HepG2 (cell line): ENCODE data around the gene ETF1. TPM values are rescaled to one million over a fixed set of nuclear protein-coding genes. Genes with fewer than 3 reads are reported as not detected.
A peak's percentile ranks its signal among the peaks of the same experiment; 100 is the strongest.

Source experiments
- ATF7-NPFF ChIP-seq: sonication (generic); formaldehyde crosslinking; IDR thresholded peaks from 2 replicates; pipeline ENCODE4 v1.8.1; 2023; ENCODE audit warnings: mild to moderate bottlenecking, low read depth, missing genetic modification reagents, moderate library complexity
- CC2D1A ChIP-seq: sonication (generic); formaldehyde crosslinking; IDR thresholded peaks from 2 replicates; pipeline ENCODE4 v1.8.1; 2023; ENCODE audit warnings: mild to moderate bottlenecking, missing genetic modification reagents
- HOXA9 ChIP-seq: sonication (generic); formaldehyde crosslinking; IDR thresholded peaks from 2 replicates; pipeline ENCODE4 v1.8.1; 2022; ENCODE audit warnings: missing genetic modification reagents, mild to moderate bottlenecking, moderate library complexity, borderline replicate concordance
- KAT7 ChIP-seq: IDR thresholded peaks from 2 replicates; pipeline ENCODE4 v1.6.1; 2018; ENCODE audit warnings: borderline replicate concordance, missing compliant biosample characterization
- KIAA2018 ChIP-seq: sonication (generic); formaldehyde crosslinking; IDR thresholded peaks from 2 replicates; pipeline ENCODE4 v1.5.0; 2020; ENCODE audit warnings: mild to moderate bottlenecking, missing genetic modification reagents, borderline replicate concordance
- MTA1 ChIP-seq: sonication (generic); formaldehyde crosslinking; IDR thresholded peaks from 2 replicates; pipeline ENCODE4 v1.4.0; 2020; ENCODE audit warnings: missing genetic modification reagents, mild to moderate bottlenecking, borderline replicate concordance
- PHF21A ChIP-seq: sonication (generic); formaldehyde crosslinking; IDR thresholded peaks from 2 replicates; pipeline ENCODE4 v1.5.0; 2020; ENCODE audit warnings: mild to moderate bottlenecking, missing genetic modification reagents
- RBAK ChIP-seq: sonication (generic); formaldehyde crosslinking; IDR thresholded peaks from 2 replicates; pipeline ENCODE4 v1.5.1; 2020; ENCODE audit warnings: mild to moderate bottlenecking, missing genetic modification reagents
- RFX3 ChIP-seq: IDR thresholded peaks from 2 replicates; pipeline ENCODE4 v1.6.1; 2016; ENCODE audit warnings: missing biosample characterization, missing genetic modification reagents
- SP2 ChIP-seq: sonication (generic); formaldehyde crosslinking; IDR thresholded peaks from 2 replicates; pipeline ENCODE4 v1.5.1; 2020; ENCODE audit warnings: mild to moderate bottlenecking, missing genetic modification reagents
- SRY ChIP-seq: sonication (generic); formaldehyde crosslinking; IDR thresholded peaks from 2 replicates; pipeline ENCODE4 v1.8.0; 2022; ENCODE audit warnings: mild to moderate bottlenecking, missing genetic modification reagents
- TEF ChIP-seq: sonication (generic); formaldehyde crosslinking; IDR thresholded peaks from 2 replicates; pipeline ENCODE4 v1.5.0; 2020; ENCODE audit warnings: missing genetic modification reagents
- ZNF432 ChIP-seq: sonication (generic); formaldehyde crosslinking; IDR thresholded peaks from 2 replicates; pipeline ENCODE4 v1.5.0; 2020; ENCODE audit warnings: missing genetic modification reagents, mild to moderate bottlenecking, borderline replicate concordance
- polyA plus RNA-seq, 8 experiments: library from polyadenylated mRNA; depleted of rRNA in 3 of 8; stranded (reverse) in 7 of 8; unstranded in 1 of 8; fragments of >200 nt; fragmentation: Illumina TruSeq in 4 of 8; extraction: Trizol in 4 of 8; gene quantifications; 2 replicates each; pipeline versions ENCODE4 v1.2.1 to v1.2.3, GENCODE V29; 2011 to 2016; ENCODE audit warnings: low read depth in 4 of 8, missing spikeins in 1 of 8, mixed read lengths in 1 of 8; ENCODE audit not compliant: insufficient read depth in 1 of 8
- total RNA-seq, 5 experiments: library from RNA; depleted of rRNA; stranded (reverse); fragments of >200 nt; fragmentation: Illumina TruSeq; extraction: Trizol; gene quantifications; 2 replicates each; pipeline ENCODE4 v1.2.3, GENCODE V29; 2016; ENCODE audit warnings: low read depth in 1 of 5
- TF ChIP-seq, protein P1 (sequence below): fragments of 450-650 bp; IDR thresholded peaks from 2 replicates; pipeline ENCODE4 v1.6.1; 2017; ENCODE audit warnings: mild to moderate bottlenecking

ETF1 gene
- total and polyA plus RNA-seq, 2 of the 13 experiments (the other 11 are each of a cell fraction or from before 2014, with no cell fraction given), result 52.1 to 184 TPM

DNA sequence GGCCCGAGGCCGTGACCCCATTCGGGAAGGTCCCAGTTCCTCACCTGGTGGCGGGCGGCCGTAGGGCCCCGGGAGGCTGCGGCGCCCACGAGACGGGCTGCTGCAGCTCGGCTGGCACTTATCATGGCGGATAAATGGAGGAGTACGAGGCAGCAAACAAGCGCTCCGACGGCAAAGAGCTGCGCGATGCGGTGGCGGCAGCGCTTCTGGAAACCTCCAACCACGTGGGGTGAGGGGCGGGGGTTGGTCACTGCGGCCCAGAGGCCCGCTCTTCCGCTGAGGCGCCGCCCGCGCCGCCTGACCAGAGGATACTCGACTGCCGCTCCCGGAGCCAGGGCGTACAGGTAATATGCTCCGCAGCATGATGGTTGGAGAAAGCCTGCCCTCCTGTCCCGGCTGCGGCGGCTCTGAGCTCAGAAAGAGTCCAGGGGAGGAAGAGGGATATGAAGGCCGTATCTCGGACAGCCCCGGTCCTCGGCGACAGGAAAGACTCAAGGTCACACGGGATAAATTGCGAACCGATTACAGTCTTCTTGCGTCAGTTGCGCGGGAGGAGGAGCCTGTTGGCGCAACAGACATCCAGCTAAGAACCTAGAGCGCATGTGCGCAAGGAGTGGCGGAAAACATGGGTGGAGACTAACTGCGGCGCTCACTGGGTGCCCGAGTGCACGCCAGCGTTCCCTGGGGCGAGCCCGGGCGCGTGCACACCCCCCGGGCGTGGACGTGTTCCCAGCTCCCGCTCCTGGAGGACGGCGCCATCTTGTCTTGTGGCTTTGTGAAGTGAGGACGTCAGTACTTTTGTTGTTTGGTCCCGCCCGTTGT lies 32.4 kb upstream of the ETF1 start, which contains the start of gene HSPA9 (continued):
- TF ChIP-seq KIAA2018 (no peak), SP2 (CRISPR knock-in tag) (peak; percentile 60; the same call in 1 of the 2 replicates), ZNF432 (CRISPR knock-in tag) (peak; percentile 94; the same call in 1 of the 2 replicates), MTA1 (CRISPR knock-in tag) (peak; percentile 13; the same call in 1 of the 2 replicates), KAT7 (CRISPR knock-in tag) (peak; percentile 61), SRY (CRISPR knock-in tag) (peak; percentile 95; the same call in 1 of the 2 replicates), CC2D1A (CRISPR knock-in tag) (0 out of 2 replicates have a peak, but pooled peaks have one; percentile 51), RFX3 (CRISPR knock-in tag) (no peak), TEF (CRISPR knock-in tag) (peak; percentile 49; the same call in 1 of the 2 replicates), PHF21A (CRISPR knock-in tag) (peak; percentile 83), HOXA9 (CRISPR knock-in tag) (no peak; the same call in 1 of the 2 replicates), RBAK (CRISPR knock-in tag) (no peak), ATF7-NPFF (CRISPR knock-in tag) (peak; percentile 34)
- TF ChIP-seq, protein P1, sequence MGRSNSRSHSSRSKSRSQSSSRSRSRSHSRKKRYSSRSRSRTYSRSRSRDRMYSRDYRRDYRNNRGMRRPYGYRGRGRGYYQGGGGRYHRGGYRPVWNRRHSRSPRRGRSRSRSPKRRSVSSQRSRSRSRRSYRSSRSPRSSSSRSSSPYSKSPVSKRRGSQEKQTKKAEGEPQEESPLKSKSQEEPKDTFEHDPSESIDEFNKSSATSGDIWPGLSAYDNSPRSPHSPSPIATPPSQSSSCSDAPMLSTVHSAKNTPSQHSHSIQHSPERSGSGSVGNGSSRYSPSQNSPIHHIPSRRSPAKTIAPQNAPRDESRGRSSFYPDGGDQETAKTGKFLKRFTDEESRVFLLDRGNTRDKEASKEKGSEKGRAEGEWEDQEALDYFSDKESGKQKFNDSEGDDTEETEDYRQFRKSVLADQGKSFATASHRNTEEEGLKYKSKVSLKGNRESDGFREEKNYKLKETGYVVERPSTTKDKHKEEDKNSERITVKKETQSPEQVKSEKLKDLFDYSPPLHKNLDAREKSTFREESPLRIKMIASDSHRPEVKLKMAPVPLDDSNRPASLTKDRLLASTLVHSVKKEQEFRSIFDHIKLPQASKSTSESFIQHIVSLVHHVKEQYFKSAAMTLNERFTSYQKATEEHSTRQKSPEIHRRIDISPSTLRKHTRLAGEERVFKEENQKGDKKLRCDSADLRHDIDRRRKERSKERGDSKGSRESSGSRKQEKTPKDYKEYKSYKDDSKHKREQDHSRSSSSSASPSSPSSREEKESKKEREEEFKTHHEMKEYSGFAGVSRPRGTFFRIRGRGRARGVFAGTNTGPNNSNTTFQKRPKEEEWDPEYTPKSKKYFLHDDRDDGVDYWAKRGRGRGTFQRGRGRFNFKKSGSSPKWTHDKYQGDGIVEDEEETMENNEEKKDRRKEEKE, result no peak
